ENCODE measurements around the gene MEN1. TPM values are rescaled to one million over a fixed set of nuclear protein-coding genes. Genes with fewer than 3 reads are reported as not detected.
A peak's percentile ranks its signal among the peaks of the same experiment; 100 is the strongest.

Gene MEN1
- total RNA-seq, 2 donors from 2014 or later = 11.6 to 16.0 TPM

- Histone ChIP-seq H3K36me3 (peaks cover 92% of the 10 kb centered on the region), H3K4me1 (ENCODE audit: control insufficient read depth in 1 of 2, low read depth in 2 of 2) (peaks cover 19 to 48% of the 10 kb centered on the region in 2 donors), H3K27me3 (replicated peaks; ENCODE audit: insufficient read depth) (no peaks in the 10 kb centered on the region), H3K4me3 (no peak overlapping the region), H3K27ac (no peak overlapping the region), H3K9me3 (no peaks in the 10 kb centered on the region)
- no peak for TF ChIP-seq CTCF (IDR thresholded peaks at IDR 0.05)
- ATAC-seq (ENCODE audit: insufficient number of reproducible peaks, low FRiP score, low read depth) (no peak), DNase-seq (ENCODE audit: low spot score) (no peak)
Observed at GRCh38 chr11:64770120-64770519, 40.2 kb downstream of the MEN1 start.

- Histone ChIP-seq H3K27me3 (replicated peaks; ENCODE audit: insufficient read depth) (no peaks in the 10 kb centered on the region), H3K4me3 (no peak overlapping the region), H3K27ac (no peak overlapping the region), H3K4me1 (ENCODE audit: control insufficient read depth in 1 of 2, low read depth in 2 of 2) (peaks cover 14 to 49% of the 10 kb centered on the region in 2 donors), H3K9me3 (no peaks in the 10 kb centered on the region), H3K36me3 (peaks cover 92% of the 10 kb centered on the region)
- TF ChIP-seq CTCF (IDR thresholded peaks at IDR 0.05) = no peak
- ATAC-seq (ENCODE audit: insufficient number of reproducible peaks, low FRiP score, low read depth) = no peak
- no peak for DNase-seq (ENCODE audit: low spot score)
Observed at GRCh38 chr11:64769283-64769682, 41.1 kb downstream of the MEN1 start.

- Histone ChIP-seq H3K4me1 (ENCODE audit: control insufficient read depth in 1 of 2, low read depth in 2 of 2) (peaks cover 15 to 49% of the 10 kb centered on the region in 2 donors), H3K27ac (no peak overlapping the region)
Observed at GRCh38 chr11:64768300-64768694, 42.1 kb downstream of the MEN1 start.

GRCh38 chr11:64767344-64768299 is 42.7 kb downstream of the MEN1 start:
- peaks cover 90% of the 10 kb centered on the region for H3K36me3 ChIP-seq
- TF ChIP-seq CTCF (IDR thresholded peaks at IDR 0.05) = peak; percentile 86
- no peak for ATAC-seq (ENCODE audit: insufficient number of reproducible peaks, low FRiP score, low read depth)

More at GRCh38 chr11:64768300-64768694, 42.1 kb downstream of the MEN1 start:
- H3K9me3 ChIP-seq = no peaks in the 10 kb centered on the region
- no peak for DNase-seq (ENCODE audit: low spot score)
- ATAC-seq (ENCODE audit: insufficient number of reproducible peaks, low FRiP score, low read depth) = no peak
- H3K36me3 ChIP-seq = peaks cover 93% of the 10 kb centered on the region
- H3K4me3 ChIP-seq = no peak overlapping the region
- no peaks in the 10 kb centered on the region for H3K27me3 ChIP-seq (replicated peaks; ENCODE audit: insufficient read depth)
- no peak for TF ChIP-seq CTCF (IDR thresholded peaks at IDR 0.05)

GRCh38 chr11:64766881-64767280 is 43.5 kb downstream of the MEN1 start:
- Histone ChIP-seq H3K27me3 (replicated peaks; ENCODE audit: insufficient read depth) (no peaks in the 10 kb centered on the region), H3K36me3 (peaks cover 87% of the 10 kb centered on the region), H3K4me1 (ENCODE audit: control insufficient read depth in 1 of 2, low read depth in 2 of 2) (peaks cover 12 to 49% of the 10 kb centered on the region in 2 donors), H3K27ac (peak overlapping the region; percentile 70 to 73), H3K9me3 (no peaks in the 10 kb centered on the region), H3K4me3 (no peak overlapping the region)
- no peak for ATAC-seq (ENCODE audit: insufficient number of reproducible peaks, low FRiP score, low read depth)
- no peak for TF ChIP-seq CTCF (IDR thresholded peaks at IDR 0.05)
- no peak for DNase-seq (ENCODE audit: low spot score)

More at GRCh38 chr11:64767344-64768299, 42.7 kb downstream of the MEN1 start:
- Histone ChIP-seq H3K4me1 (ENCODE audit: control insufficient read depth in 1 of 2, low read depth in 2 of 2) (peaks cover 11 to 49% of the 10 kb centered on the region in 2 donors), H3K27ac (peak overlapping the region; percentile 70 to 73), H3K27me3 (replicated peaks; ENCODE audit: insufficient read depth) (no peaks in the 10 kb centered on the region), H3K4me3 (no peak overlapping the region), H3K9me3 (no peaks in the 10 kb centered on the region)
- peak; percentile 44 for DNase-seq (ENCODE audit: low spot score)

All from thoracic aorta (tissue), 2 donors.